Endothelial cell of umbilical vein (primary cell): Measurements from ENCODE around the gene KIF5C.

Experiments
- EZH2 ChIP-seq: IDR thresholded peaks from 2 replicates; pipeline ENCODE4 v1.6.1; 2012; ENCODE audit warnings: borderline replicate concordance, low read depth, mild to moderate bottlenecking, moderate library complexity, low read length, inconsistent platforms; ENCODE audit not compliant: severe bottlenecking
- FOS ChIP-seq: IDR thresholded peaks from 2 replicates; pipeline ENCODE4 v1.6.1; 2011; ENCODE audit warnings: mild to moderate bottlenecking, low read length, moderate library complexity, borderline replicate concordance; ENCODE audit not compliant: insufficient read depth
- GATA2 ChIP-seq: IDR thresholded peaks from 2 replicates; pipeline ENCODE4 v1.7.0; 2011; ENCODE audit warnings: low read depth, mild to moderate bottlenecking, moderate library complexity, mixed read lengths, low read length; ENCODE audit not compliant: insufficient read length, insufficient read depth
- JUN ChIP-seq: IDR thresholded peaks from 2 replicates; pipeline ENCODE4 v1.6.1; 2011; ENCODE audit warnings: borderline replicate concordance, low read depth; ENCODE audit not compliant: insufficient read length, insufficient read depth
- MYC ChIP-seq: IDR thresholded peaks from one replicate; pipeline ENCODE4 v1.6.1; 2011; ENCODE audit warnings: mild to moderate bottlenecking, low read depth, low read length
- POLR2A ChIP-seq: IDR thresholded peaks from 2 replicates; pipeline ENCODE4 v1.6.1; 2012; ENCODE audit warnings: low read depth, mild to moderate bottlenecking, control low read depth, low read length
- POLR2AphosphoS5 ChIP-seq: IDR thresholded peaks from 2 replicates; pipeline ENCODE4 v1.6.1; 2012; ENCODE audit warnings: low read depth, mild to moderate bottlenecking, control low read depth, low read length, moderate library complexity; ENCODE audit not compliant: insufficient read depth
- TF ChIP-seq, protein P1 (sequence below), 2 donors: IDR thresholded peaks; 1 replicate in 1 of 2; 2 replicates in 1 of 2; pipeline ENCODE4 v1.5.1; 2011; ENCODE audit warnings: low read length in 2 of 2, mild to moderate bottlenecking in 2 of 2, moderate library complexity in 2 of 2, control low read depth in 1 of 2, inconsistent platforms in 1 of 2, low read depth in 1 of 2; ENCODE audit not compliant: insufficient read depth in 1 of 2; ENCODE audit errors: extremely low read depth in 1 of 2
- TF ChIP-seq, protein P2 (sequence below): IDR thresholded peaks from 2 replicates; pipeline ENCODE4 v1.6.1; 2011; ENCODE audit not compliant: insufficient read depth, insufficient read length

DNA sequence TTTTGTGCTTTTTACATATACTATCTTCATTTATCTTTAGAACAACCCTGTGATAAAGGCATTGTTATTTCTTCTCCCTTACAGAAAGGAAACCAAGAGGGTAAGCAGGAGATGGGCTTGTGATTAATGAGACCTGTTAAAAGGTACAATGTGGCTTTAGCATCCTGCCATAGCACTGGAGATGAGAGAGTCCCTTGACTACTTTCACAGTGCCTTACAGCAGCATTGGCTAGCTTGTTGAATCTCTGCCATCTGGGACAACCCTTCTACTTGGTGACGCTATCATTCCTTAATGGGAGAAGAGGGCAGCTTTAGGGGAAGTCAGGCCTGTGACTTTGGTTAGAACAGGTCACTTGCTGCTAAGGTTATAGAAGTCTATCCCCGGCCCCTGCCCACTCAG, 95.4 kb downstream of the KIF5C start:
- TF ChIP-seq, protein P1, sequence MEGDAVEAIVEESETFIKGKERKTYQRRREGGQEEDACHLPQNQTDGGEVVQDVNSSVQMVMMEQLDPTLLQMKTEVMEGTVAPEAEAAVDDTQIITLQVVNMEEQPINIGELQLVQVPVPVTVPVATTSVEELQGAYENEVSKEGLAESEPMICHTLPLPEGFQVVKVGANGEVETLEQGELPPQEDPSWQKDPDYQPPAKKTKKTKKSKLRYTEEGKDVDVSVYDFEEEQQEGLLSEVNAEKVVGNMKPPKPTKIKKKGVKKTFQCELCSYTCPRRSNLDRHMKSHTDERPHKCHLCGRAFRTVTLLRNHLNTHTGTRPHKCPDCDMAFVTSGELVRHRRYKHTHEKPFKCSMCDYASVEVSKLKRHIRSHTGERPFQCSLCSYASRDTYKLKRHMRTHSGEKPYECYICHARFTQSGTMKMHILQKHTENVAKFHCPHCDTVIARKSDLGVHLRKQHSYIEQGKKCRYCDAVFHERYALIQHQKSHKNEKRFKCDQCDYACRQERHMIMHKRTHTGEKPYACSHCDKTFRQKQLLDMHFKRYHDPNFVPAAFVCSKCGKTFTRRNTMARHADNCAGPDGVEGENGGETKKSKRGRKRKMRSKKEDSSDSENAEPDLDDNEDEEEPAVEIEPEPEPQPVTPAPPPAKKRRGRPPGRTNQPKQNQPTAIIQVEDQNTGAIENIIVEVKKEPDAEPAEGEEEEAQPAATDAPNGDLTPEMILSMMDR (IDR thresholded peaks at IDR 0.05; ENCODE audit: extremely low read depth in 1 of 2, insufficient read depth in 1 of 2, low read depth in 1 of 2, low read length in 2 of 2): no peak
- TF ChIP-seq POLR2AphosphoS5 (no peak), EZH2 (no peak), GATA2 (no peak), POLR2A (no peak), FOS (no peak), JUN (no peak), MYC (no peak)
- TF ChIP-seq, protein P2, sequence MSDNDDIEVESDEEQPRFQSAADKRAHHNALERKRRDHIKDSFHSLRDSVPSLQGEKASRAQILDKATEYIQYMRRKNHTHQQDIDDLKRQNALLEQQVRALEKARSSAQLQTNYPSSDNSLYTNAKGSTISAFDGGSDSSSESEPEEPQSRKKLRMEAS: no peak
